HG02973 (cell line): ENCODE measurements around the gene ZFHX2.

Experiments used
- ATAC-seq: cut with Tn5 transposase; IDR thresholded peaks from one replicate; pipeline ENCODE4 v1.9.1; 2021; ENCODE audit warnings: moderate library complexity; ENCODE audit not compliant: unreplicated experiment

The ZFHX2 gene

GRCh38 chr14:23481362-23481970 is 70.1 kb downstream of the ZFHX2 start:
- no peak for ATAC-seq

- ATAC-seq, result no peak
Observed at GRCh38 chr14:23478109-23478759, 73.3 kb downstream of the ZFHX2 start.

DNA sequence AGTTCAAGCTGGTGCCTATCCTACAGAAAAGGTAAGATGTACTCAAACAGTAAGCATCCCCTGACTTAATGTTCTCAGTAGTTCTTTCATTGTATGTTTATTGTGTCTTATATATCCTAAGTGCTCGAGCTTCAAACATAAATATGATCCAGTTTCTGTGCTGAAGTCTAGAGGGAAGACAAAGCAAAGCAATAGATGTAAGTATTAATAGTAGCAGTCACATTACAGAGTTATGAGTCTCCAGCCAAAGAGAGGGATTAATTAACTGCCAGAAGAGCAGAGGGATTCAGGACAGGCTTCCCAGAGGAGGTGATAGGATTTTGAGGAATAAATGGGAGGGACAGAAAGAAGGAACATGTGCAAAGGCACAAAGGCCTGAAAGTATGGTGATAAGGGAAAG is 80.6 kb downstream of the ZFHX2 start:
- ATAC-seq, result no peak
